ENCODE measurements around the gene VGLL4. TPM values are rescaled to one million over a fixed set of nuclear protein-coding genes. Genes with fewer than 3 reads are reported as not detected.

VGLL4 gene
- total RNA-seq, 1 donor from 2014 or later, result 75.6 TPM

Small RNA genes within 50 kb of the gene (small RNA-seq; reads per million reads assigned to genes)
- gene AC022001.1 (ENCODE audit: low replicate concordance), result not detected

Other genes with a start within 250 kb of the VGLL4 start
- gene TAMM41, start 203.0 kb upstream of the VGLL4 start, total RNA-seq, result 12.6 TPM

Data from tongue (tissue), 2 donors.